HEK293 (cell line): ENCODE measurements around the gene GYPC.
"Not testable (repeated sequence)": the region's sequence is repeated elsewhere in the genome, so short reads cannot be mapped to it uniquely, and the experiment has no call there.

Experiments
- CTCF ChIA-PET: fragments of 350-600 bp; formaldehyde crosslinking; extraction: SDS; loops from one replicate; lab custom pipeline; 2021; ENCODE audit warnings: antibody characterized with exemption; lab: Yijun Ruan, JAX
- POLR2A ChIA-PET: fragments of 300-600 bp; formaldehyde crosslinking; extraction: SDS; loops from one replicate; lab custom pipeline; 2020; ENCODE audit warnings: antibody characterized with exemption, inconsistent platforms; lab: Yijun Ruan, JAX
- H3K27ac ChIP-seq: fragments of 200-500 bp; sonication (Bioruptor generic); 2 replicates; pipeline ENCODE4 v1.5.1; 2014; ENCODE audit warnings: low read depth, low read length, control low read depth, inconsistent platforms; ENCODE audit errors: extremely low read depth
- H3K36me3 ChIP-seq, 2 experiments: fragments of 200-500 bp in 1 of 2; sonication (Bioruptor generic) in 1 of 2; 1 replicate in 1 of 2; 2 replicates in 1 of 2; pipeline ENCODE4 v1.5.1; 2014 to 2017; ENCODE audit warnings: inconsistent platforms in 2 of 2, low read length in 2 of 2; ENCODE audit not compliant: control insufficient read depth in 2 of 2, insufficient read depth in 1 of 2
- H3K4me1 ChIP-seq: fragments of 200-500 bp; sonication (Bioruptor generic); 2 replicates; pipeline ENCODE4 v1.5.1; 2014; ENCODE audit warnings: mild to moderate bottlenecking, low read length, inconsistent platforms; ENCODE audit not compliant: control insufficient read depth, insufficient read depth
- H3K4me3 ChIP-seq: 2 replicates; pipeline ENCODE4 v1.5.1; 2011; ENCODE audit warnings: low read depth, mild to moderate bottlenecking, control low read depth, low read length, moderate library complexity
- H3K9me3 ChIP-seq: fragments of 200-500 bp; sonication (Bioruptor generic); 2 replicates; pipeline ENCODE4 v1.5.1; 2014; ENCODE audit warnings: low read depth, low read length, inconsistent platforms; ENCODE audit not compliant: control insufficient read depth, insufficient read depth
- HOXA7 ChIP-seq: sonication (generic); formaldehyde crosslinking; IDR thresholded peaks from 2 replicates; pipeline ENCODE4 v1.8.1; 2022; ENCODE audit warnings: missing genetic modification reagents, borderline replicate concordance
- KLF16 ChIP-seq: fragments of 450-650 bp; formaldehyde crosslinking; IDR thresholded peaks from 2 replicates; pipeline ENCODE4 v1.5.1; 2017; ENCODE audit warnings: missing biosample characterization, missing genetic modification characterization
- OSR2 ChIP-seq: fragments of 450-650 bp; formaldehyde crosslinking; IDR thresholded peaks from 2 replicates; pipeline ENCODE4 v1.5.1; 2016; ENCODE audit warnings: missing biosample characterization, missing genetic modification characterization
- SETDB1 ChIP-seq: IDR thresholded peaks from one replicate; pipeline ENCODE4 v1.6.1; 2017; ENCODE audit warnings: mild to moderate bottlenecking, low read length, moderate library complexity, mixed read lengths; ENCODE audit not compliant: insufficient read length
- YY2 ChIP-seq: fragments of 450-650 bp; formaldehyde crosslinking; IDR thresholded peaks from 2 replicates; pipeline ENCODE4 v1.5.1; 2016; ENCODE audit warnings: missing biosample characterization, missing genetic modification characterization
- ZBTB49 ChIP-seq: fragments of 450-650 bp; formaldehyde crosslinking; IDR thresholded peaks from 2 replicates; pipeline ENCODE4 v1.5.1; 2016; ENCODE audit warnings: missing biosample characterization, missing genetic modification characterization, low read depth
- ZNF148 ChIP-seq: fragments of 450-650 bp; formaldehyde crosslinking; IDR thresholded peaks from 2 replicates; pipeline ENCODE4 v1.5.0; 2017; ENCODE audit warnings: missing biosample characterization, missing genetic modification characterization, borderline replicate concordance
- ZNF155 ChIP-seq: fragments of 450-650 bp; formaldehyde crosslinking; IDR thresholded peaks from 2 replicates; pipeline ENCODE4 v1.5.1; 2016; ENCODE audit warnings: missing biosample characterization, missing genetic modification characterization
- ZNF169 ChIP-seq: fragments of 450-650 bp; formaldehyde crosslinking; IDR thresholded peaks from 2 replicates; pipeline ENCODE4 v1.5.1; 2016; ENCODE audit warnings: missing biosample characterization, missing genetic modification characterization
- ZNF404 ChIP-seq: fragments of 450-650 bp; formaldehyde crosslinking; IDR thresholded peaks from 2 replicates; pipeline ENCODE4 v1.5.1; 2017; ENCODE audit warnings: missing biosample characterization, missing genetic modification characterization
- ZNF449 ChIP-seq: fragments of 450-650 bp; formaldehyde crosslinking; IDR thresholded peaks from 2 replicates; pipeline ENCODE4 v1.5.1; 2017; ENCODE audit warnings: missing biosample characterization, mild to moderate bottlenecking, missing genetic modification characterization, moderate library complexity
- ZNF48 ChIP-seq: fragments of 450-650 bp; formaldehyde crosslinking; IDR thresholded peaks from 2 replicates; pipeline ENCODE4 v1.5.1; 2016; ENCODE audit warnings: missing biosample characterization, missing genetic modification characterization
- ZNF488 ChIP-seq: fragments of 450-650 bp; formaldehyde crosslinking; IDR thresholded peaks from 2 replicates; pipeline ENCODE4 v1.5.1; 2016; ENCODE audit warnings: missing biosample characterization, missing genetic modification characterization
- ZNF558 ChIP-seq: fragments of 450-650 bp; formaldehyde crosslinking; IDR thresholded peaks from 2 replicates; pipeline ENCODE4 v1.5.1; 2016; ENCODE audit warnings: missing biosample characterization, missing genetic modification characterization
- ZNF843 ChIP-seq: fragments of 450-650 bp; formaldehyde crosslinking; IDR thresholded peaks from 2 replicates; pipeline ENCODE4 v1.5.1; 2016; ENCODE audit warnings: missing biosample characterization, missing genetic modification characterization

GYPC gene

GRCh38 chr2:126687503-126687902, 31.5 kb downstream of the GYPC start:
- CTCF ChIA-PET, result no interaction called here
- POLR2A ChIA-PET, result no interaction called here

GRCh38 chr2:126688594-126688993, 32.6 kb downstream of the GYPC start:
- H3K4me3 ChIP-seq, H3K36me3 ChIP-seq, H3K4me1 ChIP-seq, H3K27ac ChIP-seq, POLR2A ChIA-PET, H3K9me3 ChIP-seq, CTCF ChIA-PET: not testable (repeated sequence)

More at GRCh38 chr2:126687503-126687902, 31.5 kb downstream of the GYPC start:
- no peak overlapping the region for H3K27ac ChIP-seq
- H3K36me3 ChIP-seq, result no peaks in the 10 kb centered on the region
- TF ChIP-seq ZNF155 (tag by site-specific recombination) (no peak), ZBTB49 (tag by site-specific recombination) (no peak), ZNF558 (tag by site-specific recombination) (no peak), ZNF404 (tag by site-specific recombination) (no peak), KLF16 (tag by site-specific recombination) (no peak), SETDB1 (no peak), ZNF449 (tag by site-specific recombination) (no peak), HOXA7 (CRISPR knock-in tag) (no peak), ZNF169 (tag by site-specific recombination) (no peak), ZNF148 (tag by site-specific recombination) (no peak), ZNF843 (tag by site-specific recombination) (no peak), ZNF48 (tag by site-specific recombination) (no peak), YY2 (tag by site-specific recombination) (no peak), OSR2 (no peak), ZNF488 (no peak)
- no peaks in the 10 kb centered on the region for H3K4me1 ChIP-seq
- no peak overlapping the region for H3K4me3 ChIP-seq
- no peaks in the 10 kb centered on the region for H3K9me3 ChIP-seq

GRCh38 chr2:126692241-126692640, 36.3 kb downstream of the GYPC start:
- H3K4me1 ChIP-seq, H3K4me3 ChIP-seq, H3K27ac ChIP-seq, CTCF ChIA-PET, POLR2A ChIA-PET, H3K9me3 ChIP-seq: not testable (repeated sequence)
- peaks cover 0 to 12% of the 10 kb centered on the region in 2 experiments; a peak in 1 of 3 replicates for H3K36me3 ChIP-seq

GRCh38 chr2:126692934-126693592, 37.1 kb downstream of the GYPC start:
- H3K4me3 ChIP-seq, H3K27ac ChIP-seq, H3K4me1 ChIP-seq, POLR2A ChIA-PET, H3K9me3 ChIP-seq, CTCF ChIA-PET: not testable (repeated sequence)
- H3K36me3 ChIP-seq, result peaks cover 0 to 16% of the 10 kb centered on the region in 2 experiments; a peak in 1 of 3 replicates
